OCI-LY1 (cell line): Measurements from ENCODE around the gene TXNDC15.

Source experiments
- H2AFZ ChIP-seq: fragments of 200-600 bp; sonication (generic), shearing (Covaris generic); 2 replicates; pipeline ENCODE4 v1.6.0; 2014; ENCODE audit warnings: antibody characterized with exemption, mild to moderate bottlenecking, low read length
- H3F3A ChIP-seq: fragments of 200-600 bp; sonication (generic), shearing (Covaris generic); 2 replicates; pipeline ENCODE4 v1.6.0; 2014; ENCODE audit warnings: mild to moderate bottlenecking, antibody characterized with exemption, low read length, moderate library complexity; ENCODE audit not compliant: insufficient read depth
- H3K27ac ChIP-seq: fragments of 200-600 bp; sonication (generic); 2 replicates; pipeline ENCODE4 v1.5.1; 2014; ENCODE audit warnings: low read length, mixed run types, mild to moderate bottlenecking, low read depth; ENCODE audit not compliant: poor library complexity, severe bottlenecking
- H3K27me3 ChIP-seq: fragments of 200-600 bp; sonication (generic); 2 replicates; pipeline ENCODE4 v1.6.0; 2014; ENCODE audit warnings: antibody characterized with exemption, mild to moderate bottlenecking, low read length, moderate library complexity; ENCODE audit not compliant: insufficient read depth
- H3K36me3 ChIP-seq: fragments of 200-600 bp; sonication (generic); 2 replicates; pipeline ENCODE4 v1.6.1; 2014; ENCODE audit warnings: mild to moderate bottlenecking, antibody characterized with exemption, low read length, moderate library complexity, mixed read lengths; ENCODE audit not compliant: insufficient read depth
- H3K4me1 ChIP-seq: fragments of 200-600 bp; sonication (generic); 2 replicates; pipeline ENCODE4 v1.5.1; 2014; ENCODE audit warnings: mild to moderate bottlenecking, low read length, moderate library complexity; ENCODE audit not compliant: insufficient read depth, severe bottlenecking
- H3K4me2 ChIP-seq: fragments of 200-600 bp; sonication (generic), shearing (Covaris generic); 2 replicates; pipeline ENCODE4 v1.6.1; 2014; ENCODE audit warnings: low read length
- H3K4me3 ChIP-seq: fragments of 200-600 bp; sonication (generic); 2 replicates; pipeline ENCODE4 v1.5.1; 2014; ENCODE audit warnings: low read length, low read depth, mild to moderate bottlenecking, mixed read lengths; ENCODE audit not compliant: poor library complexity, severe bottlenecking
- H3K79me2 ChIP-seq: fragments of 200-600 bp; shearing (Covaris generic); 2 replicates; pipeline ENCODE4 v1.6.1; 2016; ENCODE audit warnings: mixed run types, low read length, mixed read lengths; ENCODE audit not compliant: insufficient read depth
- H3K9ac ChIP-seq: fragments of 200-600 bp; sonication (generic), shearing (Covaris generic); 2 replicates; pipeline ENCODE4 v1.6.1; 2014; ENCODE audit warnings: mild to moderate bottlenecking, low read length, mixed read lengths
- H3K9me2 ChIP-seq: fragments of 200-600 bp; sonication (generic), shearing (Covaris generic); 2 replicates; pipeline ENCODE4 v1.6.1; 2014; ENCODE audit warnings: low read depth, mild to moderate bottlenecking, low read length, mixed read lengths
- H3K9me3 ChIP-seq: fragments of 200-600 bp; shearing (Covaris generic); 2 replicates; pipeline ENCODE4 v1.6.1; 2014; ENCODE audit warnings: low read length, mixed read lengths
- H4K20me1 ChIP-seq: fragments of 200-600 bp; sonication (generic), shearing (Covaris generic); 2 replicates; pipeline ENCODE4 v1.6.0; 2016; ENCODE audit warnings: mild to moderate bottlenecking, low read length; ENCODE audit not compliant: insufficient read depth
- EZH2 ChIP-seq: fragments of 200-600 bp; sonication (generic), shearing (Covaris generic); IDR thresholded peaks from 2 replicates; pipeline ENCODE4 v1.8.0; 2017; ENCODE audit warnings: borderline replicate concordance, mixed run types, mild to moderate bottlenecking, antibody characterized with exemption, low read length, moderate library complexity, mixed read lengths
- TF ChIP-seq, protein P1 (sequence below): fragments of 200-600 bp; sonication (generic), shearing (Covaris generic); IDR thresholded peaks from 2 replicates; pipeline ENCODE4 v1.5.1; 2017; ENCODE audit warnings: mild to moderate bottlenecking, antibody characterized with exemption, low read length, moderate library complexity, mixed read lengths

The TXNDC15 gene

DNA sequence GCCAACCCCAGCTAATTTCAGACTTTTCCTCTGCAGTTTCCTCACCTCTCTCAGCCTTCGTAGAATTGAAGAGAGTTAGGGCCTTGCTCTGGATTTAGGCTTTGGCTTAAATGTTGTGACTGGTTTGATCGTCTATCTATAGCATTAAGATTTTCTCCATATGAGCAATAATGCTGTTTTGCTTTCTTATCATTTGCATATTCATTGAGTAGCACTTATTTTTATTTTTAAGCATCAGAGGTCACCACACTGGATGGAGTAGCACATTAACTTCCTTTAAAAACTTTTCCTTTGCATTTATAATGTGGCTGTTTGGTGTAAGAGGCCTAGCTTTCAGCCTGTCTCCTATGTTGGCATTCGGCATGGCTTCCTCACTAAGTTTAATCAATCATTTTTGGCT is 18.1 kb downstream of the TXNDC15 start:
- Histone ChIP-seq H3K4me1 (peaks cover 11% of the 10 kb centered on the region), H2AFZ (no peak overlapping the region), H3K27ac (no peak overlapping the region), H3F3A (no peaks in the 10 kb centered on the region), H3K4me2 (no peak overlapping the region), H3K27me3 (no peaks in the 10 kb centered on the region), H3K9me3 (no peaks in the 10 kb centered on the region), H3K36me3 (peaks cover 53% of the 10 kb centered on the region), H4K20me1 (no peaks in the 10 kb centered on the region), H3K9ac (no peak overlapping the region), H3K9me2 (no peaks in the 10 kb centered on the region), H3K4me3 (no peak overlapping the region), H3K79me2 (no peaks in the 10 kb centered on the region)
- TF ChIP-seq EZH2 = no peak
- TF ChIP-seq, protein P1, sequence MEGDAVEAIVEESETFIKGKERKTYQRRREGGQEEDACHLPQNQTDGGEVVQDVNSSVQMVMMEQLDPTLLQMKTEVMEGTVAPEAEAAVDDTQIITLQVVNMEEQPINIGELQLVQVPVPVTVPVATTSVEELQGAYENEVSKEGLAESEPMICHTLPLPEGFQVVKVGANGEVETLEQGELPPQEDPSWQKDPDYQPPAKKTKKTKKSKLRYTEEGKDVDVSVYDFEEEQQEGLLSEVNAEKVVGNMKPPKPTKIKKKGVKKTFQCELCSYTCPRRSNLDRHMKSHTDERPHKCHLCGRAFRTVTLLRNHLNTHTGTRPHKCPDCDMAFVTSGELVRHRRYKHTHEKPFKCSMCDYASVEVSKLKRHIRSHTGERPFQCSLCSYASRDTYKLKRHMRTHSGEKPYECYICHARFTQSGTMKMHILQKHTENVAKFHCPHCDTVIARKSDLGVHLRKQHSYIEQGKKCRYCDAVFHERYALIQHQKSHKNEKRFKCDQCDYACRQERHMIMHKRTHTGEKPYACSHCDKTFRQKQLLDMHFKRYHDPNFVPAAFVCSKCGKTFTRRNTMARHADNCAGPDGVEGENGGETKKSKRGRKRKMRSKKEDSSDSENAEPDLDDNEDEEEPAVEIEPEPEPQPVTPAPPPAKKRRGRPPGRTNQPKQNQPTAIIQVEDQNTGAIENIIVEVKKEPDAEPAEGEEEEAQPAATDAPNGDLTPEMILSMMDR = no peak

DNA sequence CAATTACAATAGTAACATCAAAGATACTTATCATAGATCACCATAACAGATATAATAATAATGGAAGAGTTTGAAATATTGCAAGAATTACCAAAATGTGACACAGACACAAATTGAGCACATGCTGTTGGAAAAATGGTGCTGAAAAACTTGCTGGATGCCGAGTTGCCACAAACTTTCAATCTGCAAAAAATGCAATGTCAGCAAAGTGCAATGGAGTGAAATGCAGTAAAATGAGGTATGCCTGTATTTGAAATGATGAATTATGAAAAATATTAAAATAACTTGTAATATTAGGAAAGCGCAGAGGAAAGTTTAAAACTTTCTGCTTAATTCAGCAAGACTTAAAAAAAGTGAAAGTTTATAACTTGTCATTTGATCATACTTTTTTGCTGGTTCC is 18.8 kb downstream of the TXNDC15 start:
- no peaks in the 10 kb centered on the region for H3F3A ChIP-seq
- no peaks in the 10 kb centered on the region for H4K20me1 ChIP-seq

DNA sequence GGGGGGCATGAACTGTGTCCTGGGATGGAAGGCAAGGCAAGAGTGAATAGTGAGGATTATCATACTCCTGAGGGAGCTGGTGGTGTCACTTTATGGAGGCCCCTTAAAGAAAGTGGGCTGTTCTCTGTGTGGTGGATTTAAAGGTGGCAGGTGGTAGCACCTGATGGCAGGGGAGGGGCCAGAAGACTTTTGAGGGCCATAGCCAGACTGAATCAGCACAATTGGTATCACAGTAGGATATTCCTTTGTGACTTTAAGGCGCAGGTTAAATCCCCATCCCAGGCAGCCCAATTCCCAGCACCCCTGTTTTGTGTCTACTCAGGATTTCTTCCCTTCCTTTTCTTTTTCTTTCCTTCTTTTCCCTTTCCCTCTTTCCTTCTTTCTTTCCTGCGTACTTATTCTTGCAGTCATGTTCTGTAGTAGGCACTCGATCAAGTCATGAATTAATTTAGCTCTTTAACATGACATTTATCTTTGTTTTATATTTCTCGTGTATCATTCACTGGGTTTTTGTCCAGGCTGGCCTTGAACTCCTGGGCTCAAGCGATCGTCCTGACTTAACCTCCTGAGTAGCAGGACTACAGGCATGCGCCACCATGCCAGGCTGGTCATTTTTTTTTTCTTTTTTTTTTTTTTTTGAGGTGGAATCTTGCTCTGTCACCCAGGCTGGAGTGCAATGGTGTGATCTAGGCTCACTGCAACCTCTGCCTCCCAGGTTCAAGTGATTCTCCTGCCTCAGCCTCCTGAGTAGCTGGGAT is 19.8 kb downstream of the TXNDC15 start:
- no peaks in the 10 kb centered on the region for H3K9me3 ChIP-seq
- no peaks in the 10 kb centered on the region for H4K20me1 ChIP-seq
- H3K79me2 ChIP-seq = no peaks in the 10 kb centered on the region
- no peak overlapping the region for H2AFZ ChIP-seq
- H3K4me2 ChIP-seq = no peak overlapping the region
- no peaks in the 10 kb centered on the region for H3F3A ChIP-seq
- H3K4me1 ChIP-seq = peaks cover 11% of the 10 kb centered on the region
- H3K9me2 ChIP-seq = no peaks in the 10 kb centered on the region
- H3K27me3 ChIP-seq = no peaks in the 10 kb centered on the region
- H3K27ac ChIP-seq = no peak overlapping the region
- no peak overlapping the region for H3K9ac ChIP-seq
- H3K4me3 ChIP-seq = no peak overlapping the region
- no peak for TF ChIP-seq EZH2
- TF ChIP-seq, protein P1 = no peak
- H3K36me3 ChIP-seq = peaks cover 43% of the 10 kb centered on the region

More for the DNA sequence above, 18.8 kb downstream of the TXNDC15 start:
- Histone ChIP-seq H2AFZ (no peak overlapping the region), H3K27me3 (no peaks in the 10 kb centered on the region), H3K9ac (no peak overlapping the region), H3K36me3 (peaks cover 53% of the 10 kb centered on the region), H3K27ac (no peak overlapping the region), H3K4me1 (peaks cover 11% of the 10 kb centered on the region), H3K79me2 (no peaks in the 10 kb centered on the region), H3K9me2 (no peaks in the 10 kb centered on the region), H3K4me3 (no peak overlapping the region), H3K9me3 (no peaks in the 10 kb centered on the region), H3K4me2 (no peak overlapping the region)
- TF ChIP-seq, protein P1 = no peak
- no peak for TF ChIP-seq EZH2
